Measurements from ENCODE around the gene ZNF593OS.

The ZNF593OS gene

DNA sequence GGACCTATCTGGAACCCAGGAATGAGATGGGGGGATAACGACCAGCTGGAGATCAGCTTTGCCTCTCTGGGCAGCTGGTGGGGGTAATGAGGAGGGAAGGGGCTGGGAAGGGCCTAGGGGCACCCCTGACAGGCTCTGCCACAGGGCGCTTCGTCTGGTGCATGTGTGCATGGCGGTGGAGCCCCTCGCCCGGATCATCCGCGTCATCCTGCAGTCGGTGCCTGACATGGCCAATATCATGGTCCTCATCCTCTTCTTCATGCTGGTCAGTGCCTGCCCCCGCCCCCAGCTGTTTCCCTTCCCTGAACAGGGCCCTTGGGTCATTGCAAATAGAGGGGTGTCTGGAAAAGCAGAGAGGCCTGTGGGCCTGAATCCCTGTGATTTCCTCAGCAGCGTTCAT lies 26.2 kb upstream of the ZNF593OS start:
- TF ChIP-seq, protein P1, sequence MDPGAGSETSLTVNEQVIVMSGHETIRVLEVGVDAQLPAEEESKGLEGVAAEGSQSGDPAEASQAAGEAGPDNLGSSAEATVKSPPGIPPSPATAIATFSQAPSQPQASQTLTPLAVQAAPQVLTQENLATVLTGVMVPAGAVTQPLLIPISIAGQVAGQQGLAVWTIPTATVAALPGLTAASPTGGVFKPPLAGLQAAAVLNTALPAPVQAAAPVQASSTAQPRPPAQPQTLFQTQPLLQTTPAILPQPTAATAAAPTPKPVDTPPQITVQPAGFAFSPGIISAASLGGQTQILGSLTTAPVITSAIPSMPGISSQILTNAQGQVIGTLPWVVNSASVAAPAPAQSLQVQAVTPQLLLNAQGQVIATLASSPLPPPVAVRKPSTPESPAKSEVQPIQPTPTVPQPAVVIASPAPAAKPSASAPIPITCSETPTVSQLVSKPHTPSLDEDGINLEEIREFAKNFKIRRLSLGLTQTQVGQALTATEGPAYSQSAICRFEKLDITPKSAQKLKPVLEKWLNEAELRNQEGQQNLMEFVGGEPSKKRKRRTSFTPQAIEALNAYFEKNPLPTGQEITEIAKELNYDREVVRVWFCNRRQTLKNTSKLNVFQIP (CRISPR knock-in tag; IDR thresholded peaks at IDR 0.05; ENCODE audit: borderline replicate concordance, low read depth) = no peak
- TF ChIP-seq ESRRG (CRISPR knock-in tag; IDR thresholded peaks at IDR 0.05) (no peak), RARB (CRISPR knock-in tag; IDR thresholded peaks at IDR 0.05) (no peak), OSR1 (CRISPR knock-in tag; IDR thresholded peaks at IDR 0.05) (no peak), ZNF565 (CRISPR knock-in tag; conservative IDR thresholded peaks at IDR 0.05; ENCODE audit: low read depth) (no peak), ISL1 (CRISPR knock-in tag; IDR thresholded peaks at IDR 0.05) (no peak)
- TF ChIP-seq, protein P2, sequence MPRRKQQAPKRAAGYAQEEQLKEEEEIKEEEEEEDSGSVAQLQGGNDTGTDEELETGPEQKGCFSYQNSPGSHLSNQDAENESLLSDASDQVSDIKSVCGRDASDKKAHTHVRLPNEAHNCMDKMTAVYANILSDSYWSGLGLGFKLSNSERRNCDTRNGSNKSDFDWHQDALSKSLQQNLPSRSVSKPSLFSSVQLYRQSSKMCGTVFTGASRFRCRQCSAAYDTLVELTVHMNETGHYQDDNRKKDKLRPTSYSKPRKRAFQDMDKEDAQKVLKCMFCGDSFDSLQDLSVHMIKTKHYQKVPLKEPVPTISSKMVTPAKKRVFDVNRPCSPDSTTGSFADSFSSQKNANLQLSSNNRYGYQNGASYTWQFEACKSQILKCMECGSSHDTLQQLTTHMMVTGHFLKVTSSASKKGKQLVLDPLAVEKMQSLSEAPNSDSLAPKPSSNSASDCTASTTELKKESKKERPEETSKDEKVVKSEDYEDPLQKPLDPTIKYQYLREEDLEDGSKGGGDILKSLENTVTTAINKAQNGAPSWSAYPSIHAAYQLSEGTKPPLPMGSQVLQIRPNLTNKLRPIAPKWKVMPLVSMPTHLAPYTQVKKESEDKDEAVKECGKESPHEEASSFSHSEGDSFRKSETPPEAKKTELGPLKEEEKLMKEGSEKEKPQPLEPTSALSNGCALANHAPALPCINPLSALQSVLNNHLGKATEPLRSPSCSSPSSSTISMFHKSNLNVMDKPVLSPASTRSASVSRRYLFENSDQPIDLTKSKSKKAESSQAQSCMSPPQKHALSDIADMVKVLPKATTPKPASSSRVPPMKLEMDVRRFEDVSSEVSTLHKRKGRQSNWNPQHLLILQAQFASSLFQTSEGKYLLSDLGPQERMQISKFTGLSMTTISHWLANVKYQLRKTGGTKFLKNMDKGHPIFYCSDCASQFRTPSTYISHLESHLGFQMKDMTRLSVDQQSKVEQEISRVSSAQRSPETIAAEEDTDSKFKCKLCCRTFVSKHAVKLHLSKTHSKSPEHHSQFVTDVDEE (CRISPR knock-in tag; IDR thresholded peaks at IDR 0.05) = no peak
- no peak for ATAC-seq

DNA sequence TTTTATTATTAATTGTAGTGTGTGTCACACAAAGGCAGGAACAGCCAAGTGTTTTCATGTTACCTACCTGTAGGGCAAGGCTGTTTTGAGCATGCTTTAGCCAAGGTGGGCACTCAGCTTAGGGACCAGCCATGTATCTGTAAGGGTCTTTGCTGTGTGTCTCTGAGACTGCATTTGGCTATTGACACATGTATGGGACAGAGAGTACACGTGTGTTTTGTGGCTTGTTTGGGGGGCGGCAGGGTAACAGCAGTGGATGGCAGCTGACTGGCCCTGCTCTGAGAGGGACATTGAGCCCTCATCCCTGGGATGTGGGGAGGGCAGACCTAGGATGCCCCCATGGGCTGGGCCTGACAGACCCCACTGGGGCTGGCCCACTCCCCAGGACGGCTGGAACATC lies 25.7 kb upstream of the ZNF593OS start:
- no peak for ATAC-seq
- TF ChIP-seq TOX (CRISPR knock-in tag; IDR thresholded peaks at IDR 0.05; ENCODE audit: borderline replicate concordance) (no peak), ZFP3 (CRISPR knock-in tag; IDR thresholded peaks at IDR 0.05) (no peak), ZC3H10 (CRISPR knock-in tag; IDR thresholded peaks at IDR 0.05) (no peak), ZNF8 (CRISPR knock-in tag; IDR thresholded peaks at IDR 0.05) (no peak), ZNF70 (CRISPR knock-in tag; IDR thresholded peaks at IDR 0.05) (no peak)

DNA sequence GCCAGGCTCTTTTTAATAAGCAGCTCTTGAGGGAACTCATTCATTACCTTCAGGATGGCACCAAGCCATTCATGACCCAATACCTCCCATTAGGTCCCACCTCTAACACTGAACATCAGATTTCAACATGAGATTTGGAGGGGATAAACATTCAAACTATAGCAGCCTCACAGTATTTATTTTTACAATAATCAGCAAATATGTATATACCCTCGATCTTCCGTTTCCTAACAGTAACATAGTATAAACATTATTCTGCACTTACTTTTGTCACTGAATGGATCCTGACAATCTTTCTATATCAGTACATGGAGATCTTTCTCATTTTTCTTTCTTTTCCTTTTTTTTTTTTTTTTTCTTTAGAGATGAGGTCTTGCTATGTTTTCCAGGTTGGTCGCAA lies 24.2 kb upstream of the ZNF593OS start:
- TF ChIP-seq BACH2 (CRISPR knock-in tag; IDR thresholded peaks at IDR 0.05; ENCODE audit: borderline replicate concordance) (no peak), ZFP3 (CRISPR knock-in tag; IDR thresholded peaks at IDR 0.05) (no peak), TCF4 (CRISPR knock-in tag; IDR thresholded peaks at IDR 0.05; ENCODE audit: borderline replicate concordance) (no peak), GLIS3 (CRISPR knock-in tag; IDR thresholded peaks at IDR 0.05) (no peak), TOX (CRISPR knock-in tag; IDR thresholded peaks at IDR 0.05; ENCODE audit: borderline replicate concordance) (no peak), ZNF70 (CRISPR knock-in tag; IDR thresholded peaks at IDR 0.05) (no peak), ZFP30 (CRISPR knock-in tag; IDR thresholded peaks at IDR 0.05) (no peak), ESRRG (CRISPR knock-in tag; IDR thresholded peaks at IDR 0.05) (no peak), RARB (CRISPR knock-in tag; IDR thresholded peaks at IDR 0.05) (no peak), ZNF565 (CRISPR knock-in tag; conservative IDR thresholded peaks at IDR 0.05; ENCODE audit: low read depth) (no peak), ARNTL (CRISPR knock-in tag; IDR thresholded peaks at IDR 0.05; ENCODE audit: borderline replicate concordance, low read depth) (no peak), ZC3H10 (CRISPR knock-in tag; IDR thresholded peaks at IDR 0.05) (no peak), ISL1 (CRISPR knock-in tag; IDR thresholded peaks at IDR 0.05) (no peak)
- TF ChIP-seq, protein P1 (CRISPR knock-in tag; IDR thresholded peaks at IDR 0.05; ENCODE audit: borderline replicate concordance, low read depth) = no peak
- TF ChIP-seq, protein P3, sequence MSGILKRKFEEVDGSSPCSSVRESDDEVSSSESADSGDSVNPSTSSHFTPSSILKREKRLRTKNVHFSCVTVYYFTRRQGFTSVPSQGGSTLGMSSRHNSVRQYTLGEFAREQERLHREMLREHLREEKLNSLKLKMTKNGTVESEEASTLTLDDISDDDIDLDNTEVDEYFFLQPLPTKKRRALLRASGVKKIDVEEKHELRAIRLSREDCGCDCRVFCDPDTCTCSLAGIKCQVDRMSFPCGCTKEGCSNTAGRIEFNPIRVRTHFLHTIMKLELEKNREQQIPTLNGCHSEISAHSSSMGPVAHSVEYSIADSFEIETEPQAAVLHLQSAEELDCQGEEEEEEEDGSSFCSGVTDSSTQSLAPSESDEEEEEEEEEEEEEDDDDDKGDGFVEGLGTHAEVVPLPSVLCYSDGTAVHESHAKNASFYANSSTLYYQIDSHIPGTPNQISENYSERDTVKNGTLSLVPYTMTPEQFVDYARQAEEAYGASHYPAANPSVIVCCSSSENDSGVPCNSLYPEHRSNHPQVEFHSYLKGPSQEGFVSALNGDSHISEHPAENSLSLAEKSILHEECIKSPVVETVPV (CRISPR knock-in tag; IDR thresholded peaks at IDR 0.05) = no peak
- ATAC-seq = no peak

DNA sequence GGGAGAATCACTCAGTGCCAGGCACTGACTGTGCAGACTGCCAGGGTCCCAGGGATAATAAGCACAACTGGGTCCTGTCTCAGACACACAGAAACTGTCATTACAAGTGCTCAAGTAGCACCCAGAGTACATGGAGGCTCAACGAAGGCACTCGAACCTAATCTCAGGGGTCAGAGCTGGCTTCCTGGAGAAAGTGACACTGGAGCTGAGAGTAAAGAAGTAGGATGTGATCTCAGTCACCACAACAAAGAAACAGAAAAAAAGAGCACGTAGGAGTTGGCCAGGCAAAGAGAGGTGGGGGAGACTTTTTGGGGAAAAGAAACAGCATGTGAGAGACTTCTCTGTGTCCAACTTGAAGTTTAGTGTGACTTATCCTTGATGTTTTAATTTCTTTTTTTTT lies 20.1 kb upstream of the ZNF593OS start:
- ATAC-seq = no peak
- TF ChIP-seq TOX (CRISPR knock-in tag; IDR thresholded peaks at IDR 0.05; ENCODE audit: borderline replicate concordance) (no peak), ZFP30 (CRISPR knock-in tag; IDR thresholded peaks at IDR 0.05) (no peak), OSR1 (CRISPR knock-in tag; IDR thresholded peaks at IDR 0.05) (no peak), GLIS3 (CRISPR knock-in tag; IDR thresholded peaks at IDR 0.05) (no peak), ZNF70 (CRISPR knock-in tag; IDR thresholded peaks at IDR 0.05) (no peak), ZNF565 (CRISPR knock-in tag; conservative IDR thresholded peaks at IDR 0.05; ENCODE audit: low read depth) (no peak), ISL1 (CRISPR knock-in tag; IDR thresholded peaks at IDR 0.05) (no peak), ZC3H10 (CRISPR knock-in tag; IDR thresholded peaks at IDR 0.05) (no peak)
- TF ChIP-seq, protein P2 (CRISPR knock-in tag; IDR thresholded peaks at IDR 0.05) = no peak
- TF ChIP-seq, protein P4, sequence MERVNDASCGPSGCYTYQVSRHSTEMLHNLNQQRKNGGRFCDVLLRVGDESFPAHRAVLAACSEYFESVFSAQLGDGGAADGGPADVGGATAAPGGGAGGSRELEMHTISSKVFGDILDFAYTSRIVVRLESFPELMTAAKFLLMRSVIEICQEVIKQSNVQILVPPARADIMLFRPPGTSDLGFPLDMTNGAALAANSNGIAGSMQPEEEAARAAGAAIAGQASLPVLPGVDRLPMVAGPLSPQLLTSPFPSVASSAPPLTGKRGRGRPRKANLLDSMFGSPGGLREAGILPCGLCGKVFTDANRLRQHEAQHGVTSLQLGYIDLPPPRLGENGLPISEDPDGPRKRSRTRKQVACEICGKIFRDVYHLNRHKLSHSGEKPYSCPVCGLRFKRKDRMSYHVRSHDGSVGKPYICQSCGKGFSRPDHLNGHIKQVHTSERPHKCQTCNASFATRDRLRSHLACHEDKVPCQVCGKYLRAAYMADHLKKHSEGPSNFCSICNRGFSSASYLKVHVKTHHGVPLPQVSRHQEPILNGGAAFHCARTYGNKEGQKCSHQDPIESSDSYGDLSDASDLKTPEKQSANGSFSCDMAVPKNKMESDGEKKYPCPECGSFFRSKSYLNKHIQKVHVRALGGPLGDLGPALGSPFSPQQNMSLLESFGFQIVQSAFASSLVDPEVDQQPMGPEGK (CRISPR knock-in tag; IDR thresholded peaks at IDR 0.05; ENCODE audit: borderline replicate concordance) = no peak
- TF ChIP-seq, protein P3 (CRISPR knock-in tag; IDR thresholded peaks at IDR 0.05) = no peak
